Measurements from ENCODE around the gene NUDT16L1. TPM values are rescaled to one million over a fixed set of nuclear protein-coding genes. Genes with fewer than 3 reads are reported as not detected.

The NUDT16L1 gene
- total and polyA plus RNA-seq, 9 of the 15 experiments (the other 6 are each of a cell fraction or from before 2014, with no cell fraction given) = 1.4 to 37.6 (median 13.7) TPM

DNA sequence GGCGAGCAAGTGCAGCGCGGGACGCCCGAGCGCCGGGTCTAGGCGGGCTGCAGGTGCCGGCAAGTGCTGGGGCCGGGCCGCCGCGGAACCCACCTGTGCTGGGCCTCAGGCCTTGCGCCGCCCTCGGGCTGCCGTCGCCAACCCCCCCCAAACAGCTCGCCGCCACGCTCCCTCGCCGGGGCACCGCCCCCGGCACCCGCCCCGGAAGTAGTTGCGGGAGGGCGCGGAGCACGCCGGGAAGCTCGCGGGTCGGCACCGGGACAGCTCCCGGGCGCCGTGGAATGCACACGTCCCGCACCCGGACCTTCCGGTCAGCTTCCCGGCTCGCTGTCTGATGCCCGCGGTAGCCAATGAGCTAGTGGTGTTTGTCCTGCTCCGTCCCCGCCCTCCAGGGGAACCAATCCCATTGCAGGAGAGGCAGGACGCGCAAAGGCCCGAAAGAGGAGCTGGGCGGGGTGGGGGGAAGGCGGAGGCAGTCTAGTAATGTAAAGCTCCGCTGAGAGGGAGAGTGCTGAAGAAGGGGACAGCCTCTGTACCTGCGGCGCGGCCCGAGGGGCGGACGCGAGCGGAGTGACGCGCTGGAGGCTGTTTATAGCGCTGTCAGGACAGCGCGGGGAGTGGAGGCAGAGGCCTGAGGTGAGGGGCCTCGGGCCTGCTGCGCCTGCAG lies 40.8 kb downstream of the NUDT16L1 start, which contains the start of the genes ANKS3 and DNAAF8 (continued):
- no peak for TF ChIP-seq ZNF780A (CRISPR knock-in tag; IDR thresholded peaks at IDR 0.05)
- TF ChIP-seq TGIF2 (CRISPR knock-in tag; IDR thresholded peaks at IDR 0.05) = no peak; the same call in 1 of the 2 replicates
- no peak for TF ChIP-seq ZFP36 (IDR thresholded peaks at IDR 0.05; ENCODE audit: low read depth, low read length, partially characterized antibody)
- no peak for TF ChIP-seq POLR2H (tag; IDR thresholded peaks at IDR 0.05; ENCODE audit: low read depth)
- TF ChIP-seq, protein P1, sequence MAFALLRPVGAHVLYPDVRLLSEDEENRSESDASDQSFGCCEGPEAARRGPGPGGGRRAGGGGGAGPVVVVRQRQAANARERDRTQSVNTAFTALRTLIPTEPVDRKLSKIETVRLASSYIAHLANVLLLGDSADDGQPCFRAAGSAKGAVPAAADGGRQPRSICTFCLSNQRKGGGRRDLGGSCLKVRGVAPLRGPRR (CRISPR knock-in tag; IDR thresholded peaks at IDR 0.05) = no peak
- TF ChIP-seq, protein P2, sequence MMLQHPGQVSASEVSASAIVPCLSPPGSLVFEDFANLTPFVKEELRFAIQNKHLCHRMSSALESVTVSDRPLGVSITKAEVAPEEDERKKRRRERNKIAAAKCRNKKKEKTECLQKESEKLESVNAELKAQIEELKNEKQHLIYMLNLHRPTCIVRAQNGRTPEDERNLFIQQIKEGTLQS (IDR thresholded peaks at IDR 0.05) = no peak
- TF ChIP-seq, protein P2 (CRISPR knock-in tag; conservative IDR thresholded peaks at IDR 0.05) = no peak
- TF ChIP-seq FOXJ2 (tag; IDR thresholded peaks at IDR 0.05) = no peak
- TF ChIP-seq, protein P3, sequence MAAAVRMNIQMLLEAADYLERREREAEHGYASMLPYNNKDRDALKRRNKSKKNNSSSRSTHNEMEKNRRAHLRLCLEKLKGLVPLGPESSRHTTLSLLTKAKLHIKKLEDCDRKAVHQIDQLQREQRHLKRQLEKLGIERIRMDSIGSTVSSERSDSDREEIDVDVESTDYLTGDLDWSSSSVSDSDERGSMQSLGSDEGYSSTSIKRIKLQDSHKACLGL (CRISPR knock-in tag; IDR thresholded peaks at IDR 0.05; ENCODE audit: borderline replicate concordance, poor library complexity, severe bottlenecking) = no peak
- peak; percentile 76 for TF ChIP-seq ELF1 (tag; IDR thresholded peaks at IDR 0.05)
- TF ChIP-seq ZNF354B (CRISPR knock-in tag; IDR thresholded peaks at IDR 0.05) = no peak
- TF ChIP-seq HDAC1 (IDR thresholded peaks at IDR 0.05) = peak in 1 of 2 experiments; percentile 100; a peak in 3 of 4 replicates
- TF ChIP-seq SUPT5H (IDR thresholded peaks at IDR 0.05) = no peak; the same call in 1 of the 2 replicates
- TF ChIP-seq ERF (CRISPR knock-in tag; IDR thresholded peaks at IDR 0.05) = no peak
- no peak for TF ChIP-seq TCF7L2 (IDR thresholded peaks at IDR 0.05; ENCODE audit: low read depth, low read length)
- TF ChIP-seq, protein P4, sequence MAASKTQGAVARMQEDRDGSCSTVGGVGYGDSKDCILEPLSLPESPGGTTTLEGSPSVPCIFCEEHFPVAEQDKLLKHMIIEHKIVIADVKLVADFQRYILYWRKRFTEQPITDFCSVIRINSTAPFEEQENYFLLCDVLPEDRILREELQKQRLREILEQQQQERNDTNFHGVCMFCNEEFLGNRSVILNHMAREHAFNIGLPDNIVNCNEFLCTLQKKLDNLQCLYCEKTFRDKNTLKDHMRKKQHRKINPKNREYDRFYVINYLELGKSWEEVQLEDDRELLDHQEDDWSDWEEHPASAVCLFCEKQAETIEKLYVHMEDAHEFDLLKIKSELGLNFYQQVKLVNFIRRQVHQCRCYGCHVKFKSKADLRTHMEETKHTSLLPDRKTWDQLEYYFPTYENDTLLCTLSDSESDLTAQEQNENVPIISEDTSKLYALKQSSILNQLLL (CRISPR knock-in tag; IDR thresholded peaks at IDR 0.05; ENCODE audit: borderline replicate concordance) = no peak
- TF ChIP-seq RBFOX2 (IDR thresholded peaks at IDR 0.05; ENCODE audit: low read depth, low read length) = peak; percentile 68
- TF ChIP-seq NFATC3 (IDR thresholded peaks at IDR 0.05) = no peak
- no peak for TF ChIP-seq RAD21 (CRISPR knock-in tag; conservative IDR thresholded peaks at IDR 0.05 in 1 of 2, IDR thresholded peaks at IDR 0.05 in 1 of 2)
- no peak for TF ChIP-seq BMI1 (IDR thresholded peaks at IDR 0.05; ENCODE audit: low read length)
- TF ChIP-seq, protein P5, sequence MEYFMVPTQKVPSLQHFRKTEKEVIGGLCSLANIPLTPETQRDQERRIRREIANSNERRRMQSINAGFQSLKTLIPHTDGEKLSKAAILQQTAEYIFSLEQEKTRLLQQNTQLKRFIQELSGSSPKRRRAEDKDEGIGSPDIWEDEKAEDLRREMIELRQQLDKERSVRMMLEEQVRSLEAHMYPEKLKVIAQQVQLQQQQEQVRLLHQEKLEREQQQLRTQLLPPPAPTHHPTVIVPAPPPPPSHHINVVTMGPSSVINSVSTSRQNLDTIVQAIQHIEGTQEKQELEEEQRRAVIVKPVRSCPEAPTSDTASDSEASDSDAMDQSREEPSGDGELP (CRISPR knock-in tag; IDR thresholded peaks at IDR 0.05; ENCODE audit: borderline replicate concordance) = peak; percentile 75
- no peak for TF ChIP-seq RHOXF2B (CRISPR knock-in tag; conservative IDR thresholded peaks at IDR 0.05)
- TF ChIP-seq, protein P6, sequence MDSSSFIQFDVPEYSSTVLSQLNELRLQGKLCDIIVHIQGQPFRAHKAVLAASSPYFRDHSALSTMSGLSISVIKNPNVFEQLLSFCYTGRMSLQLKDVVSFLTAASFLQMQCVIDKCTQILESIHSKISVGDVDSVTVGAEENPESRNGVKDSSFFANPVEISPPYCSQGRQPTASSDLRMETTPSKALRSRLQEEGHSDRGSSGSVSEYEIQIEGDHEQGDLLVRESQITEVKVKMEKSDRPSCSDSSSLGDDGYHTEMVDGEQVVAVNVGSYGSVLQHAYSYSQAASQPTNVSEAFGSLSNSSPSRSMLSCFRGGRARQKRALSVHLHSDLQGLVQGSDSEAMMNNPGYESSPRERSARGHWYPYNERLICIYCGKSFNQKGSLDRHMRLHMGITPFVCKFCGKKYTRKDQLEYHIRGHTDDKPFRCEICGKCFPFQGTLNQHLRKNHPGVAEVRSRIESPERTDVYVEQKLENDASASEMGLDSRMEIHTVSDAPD (CRISPR knock-in tag; IDR thresholded peaks at IDR 0.05) = no peak
- no peak for TF ChIP-seq ZNF212 (CRISPR knock-in tag; IDR thresholded peaks at IDR 0.05)
- no peak for TF ChIP-seq KDM1A (IDR thresholded peaks at IDR 0.05)
